ENCODE measurements around the gene NECTIN3. TPM values are rescaled to one million over a fixed set of nuclear protein-coding genes. Genes with fewer than 3 reads are reported as not detected.
A peak's percentile ranks its signal among the peaks of the same experiment; 100 is the strongest.

The NECTIN3 gene
- total and polyA plus RNA-seq, 3 donors from 2014 or later, result 84.9 to 119 (median 97.1) TPM

- H3K27me3 ChIP-seq, result no peaks in the 10 kb centered on the region
- peak overlapping the region; percentile 91 to 92 for H3K27ac ChIP-seq
- peak overlapping the region; percentile 84 to 88 for H3K4me3 ChIP-seq
- intact Hi-C loops (cut with DNase I; ENCODE audit: low total_unique reads), result no loop called here
- H3K36me3 ChIP-seq (ENCODE audit: low read depth, missing control alignments), result no peaks in the 10 kb centered on the region
- 2% methylated on average over 24 to 25 of the region's 25 CpGs for WGBS, 2 donors
- H3K4me1 ChIP-seq, result peaks cover 25% of the 10 kb centered on the region
- TF ChIP-seq POLR2A (IDR thresholded peaks at IDR 0.05) (no peak), CTCF (IDR thresholded peaks at IDR 0.05) (no peak)
- DNase-seq, result peak; percentile 69
- no peaks in the 10 kb centered on the region for H3K9me3 ChIP-seq
These were observed 1.4 kb upstream of the NECTIN3 start for GRCh38 chr3:111069974-111070771.

- peak overlapping the region; percentile 84 to 88 for H3K4me3 ChIP-seq
- TF ChIP-seq POLR2A (IDR thresholded peaks at IDR 0.05) (no peak), CTCF (IDR thresholded peaks at IDR 0.05) (no peak)
- DNase-seq, result peak; percentile 57
- H3K4me1 ChIP-seq, result peaks cover 25% of the 10 kb centered on the region
- H3K9me3 ChIP-seq, result no peaks in the 10 kb centered on the region
- intact Hi-C loops (cut with DNase I; ENCODE audit: low total_unique reads), result no loop called here
- H3K27ac ChIP-seq, result peak overlapping the region; percentile 91 to 92
- no peaks in the 10 kb centered on the region for H3K36me3 ChIP-seq (ENCODE audit: low read depth, missing control alignments)
- H3K27me3 ChIP-seq, result no peaks in the 10 kb centered on the region
- 0 to 1% methylated on average over 23 of the region's 23 CpGs for WGBS, 2 donors
These were observed 802 bp upstream of the NECTIN3 start for GRCh38 chr3:111070772-111071256.

GRCh38 chr3:111072031-111072921 is 660 bp downstream of the NECTIN3 start:
- peaks cover 25% of the 10 kb centered on the region for H3K4me1 ChIP-seq
- H3K9me3 ChIP-seq, result no peaks in the 10 kb centered on the region
- peak; percentile 36 for DNase-seq
- 0 to 1% methylated on average over 21 to 66 of the region's 71 CpGs for WGBS, 2 donors
- TF ChIP-seq CTCF (IDR thresholded peaks at IDR 0.05) (no peak), POLR2A (IDR thresholded peaks at IDR 0.05) (no peak)
- peak overlapping the region; percentile 91 to 92 for H3K27ac ChIP-seq
- no peaks in the 10 kb centered on the region for H3K27me3 ChIP-seq
- H3K36me3 ChIP-seq (ENCODE audit: low read depth, missing control alignments), result no peaks in the 10 kb centered on the region
- intact Hi-C loops (cut with DNase I; ENCODE audit: low total_unique reads), result no loop called here
- peak overlapping the region; percentile 84 to 88 for H3K4me3 ChIP-seq

- DNase-seq, result no peak
- H3K27me3 ChIP-seq, result no peaks in the 10 kb centered on the region
- intact Hi-C loops (cut with DNase I; ENCODE audit: low total_unique reads), result no loop called here
- no peaks in the 10 kb centered on the region for H3K36me3 ChIP-seq (ENCODE audit: low read depth, missing control alignments)
- H3K9me3 ChIP-seq, result no peaks in the 10 kb centered on the region
- peaks cover 25% of the 10 kb centered on the region for H3K4me1 ChIP-seq
- H3K4me3 ChIP-seq, result peak overlapping the region; percentile 84 to 88
- TF ChIP-seq POLR2A (IDR thresholded peaks at IDR 0.05) (no peak), CTCF (IDR thresholded peaks at IDR 0.05) (no peak)
- H3K27ac ChIP-seq, result peak overlapping the region in 1 of 2 donors; percentile 92
- WGBS, 2 donors, result 33 to 45% methylated on average over 5 of the region's 5 CpGs
These were observed 1.6 kb downstream of the NECTIN3 start for GRCh38 chr3:111073218-111073617.

Measured in testis (tissue), 3 donors.